Measurements from ENCODE around the gene KIF19. TPM values are rescaled to one million over a fixed set of nuclear protein-coding genes. Genes with fewer than 3 reads are reported as not detected.
A peak's percentile ranks its signal among the peaks of the same experiment; 100 is the strongest.

KIF19 gene
- total RNA-seq, 2 donors from 2014 or later = 0.56 to 0.95 TPM

- H3K4me3 ChIP-seq = no peak overlapping the region
- H3K36me3 ChIP-seq = no peaks in the 10 kb centered on the region
- peaks cover 13% of the 10 kb centered on the region for H3K27me3 ChIP-seq (replicated peaks; ENCODE audit: insufficient read depth)
- no peak overlapping the region for H3K27ac ChIP-seq
- TF ChIP-seq, protein P1, sequence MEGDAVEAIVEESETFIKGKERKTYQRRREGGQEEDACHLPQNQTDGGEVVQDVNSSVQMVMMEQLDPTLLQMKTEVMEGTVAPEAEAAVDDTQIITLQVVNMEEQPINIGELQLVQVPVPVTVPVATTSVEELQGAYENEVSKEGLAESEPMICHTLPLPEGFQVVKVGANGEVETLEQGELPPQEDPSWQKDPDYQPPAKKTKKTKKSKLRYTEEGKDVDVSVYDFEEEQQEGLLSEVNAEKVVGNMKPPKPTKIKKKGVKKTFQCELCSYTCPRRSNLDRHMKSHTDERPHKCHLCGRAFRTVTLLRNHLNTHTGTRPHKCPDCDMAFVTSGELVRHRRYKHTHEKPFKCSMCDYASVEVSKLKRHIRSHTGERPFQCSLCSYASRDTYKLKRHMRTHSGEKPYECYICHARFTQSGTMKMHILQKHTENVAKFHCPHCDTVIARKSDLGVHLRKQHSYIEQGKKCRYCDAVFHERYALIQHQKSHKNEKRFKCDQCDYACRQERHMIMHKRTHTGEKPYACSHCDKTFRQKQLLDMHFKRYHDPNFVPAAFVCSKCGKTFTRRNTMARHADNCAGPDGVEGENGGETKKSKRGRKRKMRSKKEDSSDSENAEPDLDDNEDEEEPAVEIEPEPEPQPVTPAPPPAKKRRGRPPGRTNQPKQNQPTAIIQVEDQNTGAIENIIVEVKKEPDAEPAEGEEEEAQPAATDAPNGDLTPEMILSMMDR (IDR thresholded peaks at IDR 0.05) = no peak
- no peak for ATAC-seq (ENCODE audit: insufficient number of reproducible peaks, low FRiP score, low read depth)
- H3K4me1 ChIP-seq (ENCODE audit: control insufficient read depth in 1 of 2, low read depth in 2 of 2) = no peaks in the 10 kb centered on the region
- no peak for DNase-seq (ENCODE audit: low spot score)
- H3K9me3 ChIP-seq = no peaks in the 10 kb centered on the region
These were observed 36.0 kb downstream of the KIF19 start for GRCh38 chr17:74362069-74362405.

- H3K4me3 ChIP-seq = no peak overlapping the region
- H3K9me3 ChIP-seq = no peaks in the 10 kb centered on the region
- H3K27ac ChIP-seq = no peak overlapping the region
- peaks cover 6% of the 10 kb centered on the region for H3K27me3 ChIP-seq (replicated peaks; ENCODE audit: insufficient read depth)
- no peaks in the 10 kb centered on the region for H3K36me3 ChIP-seq
- TF ChIP-seq, protein P1 (IDR thresholded peaks at IDR 0.05) = no peak
- no peaks in the 10 kb centered on the region for H3K4me1 ChIP-seq (ENCODE audit: control insufficient read depth in 1 of 2, low read depth in 2 of 2)
- DNase-seq (ENCODE audit: low spot score) (no peak), ATAC-seq (ENCODE audit: insufficient number of reproducible peaks, low FRiP score, low read depth) (no peak)
These were observed 36.9 kb downstream of the KIF19 start for GRCh38 chr17:74362810-74363498.

- no peaks in the 10 kb centered on the region for H3K36me3 ChIP-seq
- ATAC-seq (ENCODE audit: insufficient number of reproducible peaks, low FRiP score, low read depth) = no peak
- H3K27me3 ChIP-seq (replicated peaks; ENCODE audit: insufficient read depth) = no peaks in the 10 kb centered on the region
These were observed 41.2 kb downstream of the KIF19 start, which contains the start of gene GPR142 for GRCh38 chr17:74367206-74367605. Gene GPR142, plus strand, starts transcription at chr17:74367506. Its CDS starts 2,035 bp downstream, at chr17:74369541.

DNA sequence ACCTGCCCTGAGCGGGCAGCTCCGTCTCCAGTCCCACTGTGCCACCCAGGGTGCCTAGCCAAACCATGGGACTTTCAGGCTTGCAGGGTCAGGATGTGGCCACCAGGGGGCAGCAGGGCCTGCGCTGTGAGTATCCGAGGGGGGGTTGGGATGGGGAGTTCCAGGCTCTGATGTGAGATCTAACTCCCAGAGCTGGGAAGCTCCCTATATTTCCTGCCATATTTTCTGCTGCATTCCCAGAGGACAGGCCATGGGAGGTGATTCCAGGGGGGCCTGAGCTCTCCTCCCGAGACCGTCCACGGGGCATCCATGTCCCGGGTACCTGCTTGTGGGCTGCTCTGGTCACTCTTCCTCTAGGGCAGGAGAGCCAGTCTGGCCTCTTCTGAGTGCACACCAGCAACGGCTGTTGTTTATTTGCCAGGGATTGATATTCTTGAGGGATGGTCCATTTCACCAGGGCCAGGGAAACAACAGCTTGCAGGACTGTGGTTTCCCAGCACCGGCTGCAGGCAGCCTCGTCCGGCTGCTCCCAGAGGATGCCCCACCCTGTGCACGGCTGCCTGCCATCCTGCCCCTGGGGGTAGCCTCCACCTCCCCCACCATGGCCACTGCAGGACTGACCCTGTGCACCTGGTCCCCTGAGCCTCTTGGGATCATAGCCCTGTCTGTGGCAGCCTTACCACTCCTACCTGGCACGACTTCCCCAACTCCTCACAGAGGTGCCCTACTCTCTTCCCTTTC, 42.5 kb downstream of the KIF19 start:
- H3K27ac ChIP-seq = no peak overlapping the region
- H3K27me3 ChIP-seq (replicated peaks; ENCODE audit: insufficient read depth) = no peaks in the 10 kb centered on the region
- no peaks in the 10 kb centered on the region for H3K9me3 ChIP-seq
- TF ChIP-seq, protein P1 (IDR thresholded peaks at IDR 0.05) = peak; percentile 94
- no peak for DNase-seq (ENCODE audit: low spot score)
- H3K4me1 ChIP-seq (ENCODE audit: control insufficient read depth in 1 of 2, low read depth in 2 of 2) = no peaks in the 10 kb centered on the region
- ATAC-seq (ENCODE audit: insufficient number of reproducible peaks, low FRiP score, low read depth) = peak; percentile 60
- no peaks in the 10 kb centered on the region for H3K36me3 ChIP-seq
- H3K4me3 ChIP-seq = no peak overlapping the region

More at GRCh38 chr17:74367206-74367605, 41.2 kb downstream of the KIF19 start, which contains the start of gene GPR142:
- no peaks in the 10 kb centered on the region for H3K9me3 ChIP-seq
- TF ChIP-seq, protein P1 (IDR thresholded peaks at IDR 0.05) = no peak
- no peak within 1 kb of the TSS for H3K27ac ChIP-seq
- no peak within 1 kb of the TSS for H3K4me3 ChIP-seq
- no peaks in the 10 kb centered on the region for H3K4me1 ChIP-seq (ENCODE audit: control insufficient read depth in 1 of 2, low read depth in 2 of 2)
- DNase-seq (ENCODE audit: low spot score) = no peak

GRCh38 chr17:74369221-74369620, 43.2 kb downstream of the KIF19 start:
- Histone ChIP-seq H3K27me3 (replicated peaks; ENCODE audit: insufficient read depth) (no peaks in the 10 kb centered on the region), H3K4me1 (ENCODE audit: control insufficient read depth in 1 of 2, low read depth in 2 of 2) (no peaks in the 10 kb centered on the region), H3K9me3 (no peaks in the 10 kb centered on the region), H3K27ac (no peak overlapping the region), H3K36me3 (no peaks in the 10 kb centered on the region), H3K4me3 (no peak overlapping the region)
- DNase-seq (ENCODE audit: low spot score) (no peak), ATAC-seq (ENCODE audit: insufficient number of reproducible peaks, low FRiP score, low read depth) (no peak)
- TF ChIP-seq, protein P1 (IDR thresholded peaks at IDR 0.05) = no peak

Data from thoracic aorta (tissue), 2 donors.